SK-N-SH treated with all-trans-retinoic acid at 6 μM for 48 hours (cell line): Measurements from ENCODE around the gene HTD2.

Experiments used
- ATAC-seq: fragments of 200-7000 bp; cut with Tn5 transposase; 3 replicates; pipeline ENCODE4 v1.9.1; 2020; ENCODE audit warnings: mild to moderate bottlenecking, moderate library complexity
- ARNTL ChIP-seq: fragments of 450-650 bp; formaldehyde crosslinking; IDR thresholded peaks from 2 replicates; pipeline ENCODE4 v1.5.0; 2020; ENCODE audit warnings: low read depth, mild to moderate bottlenecking, moderate library complexity, borderline replicate concordance
- BACH2 ChIP-seq: fragments of 250-450 bp; sonication (Bioruptor Pico); IDR thresholded peaks from 2 replicates; pipeline ENCODE4 v1.9.0; 2021; ENCODE audit warnings: mild to moderate bottlenecking, borderline replicate concordance
- CSDC2 ChIP-seq: fragments of 250-450 bp; sonication (Bioruptor Pico); IDR thresholded peaks from 2 replicates; pipeline ENCODE4 v1.5.0; 2020; ENCODE audit warnings: mild to moderate bottlenecking, moderate library complexity
- CSRNP3 ChIP-seq: fragments of 250-450 bp; sonication (Bioruptor Pico); IDR thresholded peaks from 2 replicates; pipeline ENCODE4 v1.5.1; 2021; ENCODE audit warnings: mild to moderate bottlenecking, moderate library complexity
- ESRRG ChIP-seq: fragments of 250-450 bp; sonication (Bioruptor Pico); IDR thresholded peaks from 2 replicates; pipeline ENCODE4 v1.6.1; 2021; ENCODE audit warnings: mild to moderate bottlenecking
- GLIS3 ChIP-seq: fragments of 250-450 bp; sonication (Bioruptor Pico); IDR thresholded peaks from 2 replicates; pipeline ENCODE4 v1.5.0; 2020; ENCODE audit warnings: mild to moderate bottlenecking, moderate library complexity
- ISL1 ChIP-seq: fragments of 250-450 bp; sonication (Bioruptor Pico); IDR thresholded peaks from 2 replicates; pipeline ENCODE4 v2.1.2; 2022; ENCODE audit warnings: mild to moderate bottlenecking, moderate library complexity
- OSR1 ChIP-seq: fragments of 250-450 bp; sonication (Bioruptor Pico); IDR thresholded peaks from 2 replicates; pipeline ENCODE4 v1.8.0; 2022; ENCODE audit warnings: moderate library complexity, mild to moderate bottlenecking, inconsistent platforms
- PATZ1 ChIP-seq: fragments of 250-450 bp; sonication (Bioruptor Pico); IDR thresholded peaks from 2 replicates; pipeline ENCODE4 v1.8.0; 2020; ENCODE audit warnings: mild to moderate bottlenecking, moderate library complexity, borderline replicate concordance
- POU6F1 ChIP-seq: fragments of 250-450 bp; sonication (Bioruptor Pico); IDR thresholded peaks from 2 replicates; pipeline ENCODE4 v1.8.0; 2021; ENCODE audit warnings: low read depth, mild to moderate bottlenecking, moderate library complexity, borderline replicate concordance
- PPARA ChIP-seq: fragments of 250-450 bp; sonication (Bioruptor Pico); IDR thresholded peaks from 2 replicates; pipeline ENCODE4 v1.5.0; 2020; ENCODE audit warnings: mild to moderate bottlenecking, borderline replicate concordance
- RARB ChIP-seq: fragments of 250-450 bp; sonication (Bioruptor Pico); IDR thresholded peaks from 2 replicates; pipeline ENCODE4 v1.8.0; 2021; ENCODE audit warnings: mild to moderate bottlenecking, moderate library complexity
- SNAI2 ChIP-seq: fragments of 250-450 bp; sonication (Bioruptor Pico); IDR thresholded peaks from 2 replicates; pipeline ENCODE4 v1.5.0; 2020; ENCODE audit warnings: mild to moderate bottlenecking, moderate library complexity
- TCF4 ChIP-seq: fragments of 250-450 bp; sonication (Bioruptor Pico); IDR thresholded peaks from 2 replicates; pipeline ENCODE4 v1.8.0; 2021; ENCODE audit warnings: mild to moderate bottlenecking, moderate library complexity, borderline replicate concordance
- TOX ChIP-seq: fragments of 250-450 bp; sonication (Bioruptor Pico); IDR thresholded peaks from 2 replicates; pipeline ENCODE4 v1.8.0; 2021; ENCODE audit warnings: mild to moderate bottlenecking, moderate library complexity, borderline replicate concordance
- TSHZ2 ChIP-seq: fragments of 250-450 bp; sonication (Bioruptor Pico); IDR thresholded peaks from 2 replicates; pipeline ENCODE4 v1.5.0; 2020; ENCODE audit warnings: mild to moderate bottlenecking, moderate library complexity
- ZC3H10 ChIP-seq: fragments of 250-450 bp; sonication (Bioruptor Pico); IDR thresholded peaks from 2 replicates; pipeline ENCODE4 v1.5.1; 2021; ENCODE audit warnings: mild to moderate bottlenecking, moderate library complexity
- ZFP3 ChIP-seq: fragments of 250-450 bp; sonication (Bioruptor Pico); IDR thresholded peaks from 2 replicates; pipeline ENCODE4 v1.5.0; 2020; ENCODE audit warnings: mild to moderate bottlenecking, moderate library complexity
- ZFP30 ChIP-seq: fragments of 450-650 bp; formaldehyde crosslinking; IDR thresholded peaks from 2 replicates; pipeline ENCODE4 v1.5.0; 2022; ENCODE audit warnings: mild to moderate bottlenecking, moderate library complexity
- ZNF565 ChIP-seq: fragments of 450-650 bp; formaldehyde crosslinking; conservative IDR thresholded peaks from 2 replicates; pipeline ENCODE4 v1.5.0; 2020; ENCODE audit warnings: low read depth, mild to moderate bottlenecking, moderate library complexity
- ZNF70 ChIP-seq: fragments of 450-650 bp; formaldehyde crosslinking; IDR thresholded peaks from 2 replicates; pipeline ENCODE4 v1.5.0; 2020; ENCODE audit warnings: mild to moderate bottlenecking, moderate library complexity
- ZNF8 ChIP-seq: fragments of 450-650 bp; formaldehyde crosslinking; IDR thresholded peaks from 2 replicates; pipeline ENCODE4 v1.5.0; 2020; ENCODE audit warnings: mild to moderate bottlenecking, moderate library complexity

The HTD2 gene

GRCh38 chr3:58317811-58318210 is 11.5 kb downstream of the HTD2 start:
- ATAC-seq, result no peak
- TF ChIP-seq ZC3H10 (CRISPR knock-in tag), result no peak
- no peak for TF ChIP-seq ZNF70
- no peak for TF ChIP-seq TOX
- no peak for TF ChIP-seq ESRRG (CRISPR knock-in tag)
- TF ChIP-seq TCF4, result no peak
- no peak for TF ChIP-seq BACH2 (CRISPR knock-in tag)
- no peak for TF ChIP-seq GLIS3
- no peak for TF ChIP-seq RARB (CRISPR knock-in tag)
- no peak for TF ChIP-seq CSDC2
- no peak for TF ChIP-seq ZNF8 (CRISPR knock-in tag)
- TF ChIP-seq ZNF565, result no peak
- no peak for TF ChIP-seq TSHZ2
- TF ChIP-seq PPARA, result no peak
- no peak for TF ChIP-seq ISL1
- no peak for TF ChIP-seq CSRNP3
- no peak for TF ChIP-seq ZFP30 (CRISPR knock-in tag)

- TF ChIP-seq TCF4 (no peak), POU6F1 (CRISPR knock-in tag) (no peak), ZNF565 (no peak), ZC3H10 (CRISPR knock-in tag) (no peak), PPARA (no peak), TOX (no peak), RARB (CRISPR knock-in tag) (no peak), SNAI2 (CRISPR knock-in tag) (no peak), BACH2 (CRISPR knock-in tag) (no peak), GLIS3 (no peak), PATZ1 (CRISPR knock-in tag) (no peak), ZFP30 (CRISPR knock-in tag) (no peak), CSRNP3 (no peak)
- ATAC-seq, result no peak
Measured at GRCh38 chr3:58321791-58322190, 15.5 kb downstream of the HTD2 start.

GRCh38 chr3:58322793-58323192 is 16.5 kb downstream of the HTD2 start:
- no peak for ATAC-seq
- TF ChIP-seq RARB (CRISPR knock-in tag) (no peak), OSR1 (no peak), CSRNP3 (no peak), ZNF565 (no peak), SNAI2 (CRISPR knock-in tag) (no peak), POU6F1 (CRISPR knock-in tag) (no peak), ARNTL (CRISPR knock-in tag) (no peak), TSHZ2 (no peak), PPARA (no peak), ZFP3 (CRISPR knock-in tag) (no peak), ZFP30 (CRISPR knock-in tag) (no peak), ESRRG (CRISPR knock-in tag) (no peak)
